HG03342 (cell line): ENCODE measurements around the gene SIK2.

ENCODE experiments used
- ATAC-seq: cut with Tn5 transposase; IDR thresholded peaks from one replicate; pipeline ENCODE4 v1.9.1; 2021; ENCODE audit warnings: mild to moderate bottlenecking, moderate library complexity; ENCODE audit not compliant: unreplicated experiment

SIK2 gene

DNA sequence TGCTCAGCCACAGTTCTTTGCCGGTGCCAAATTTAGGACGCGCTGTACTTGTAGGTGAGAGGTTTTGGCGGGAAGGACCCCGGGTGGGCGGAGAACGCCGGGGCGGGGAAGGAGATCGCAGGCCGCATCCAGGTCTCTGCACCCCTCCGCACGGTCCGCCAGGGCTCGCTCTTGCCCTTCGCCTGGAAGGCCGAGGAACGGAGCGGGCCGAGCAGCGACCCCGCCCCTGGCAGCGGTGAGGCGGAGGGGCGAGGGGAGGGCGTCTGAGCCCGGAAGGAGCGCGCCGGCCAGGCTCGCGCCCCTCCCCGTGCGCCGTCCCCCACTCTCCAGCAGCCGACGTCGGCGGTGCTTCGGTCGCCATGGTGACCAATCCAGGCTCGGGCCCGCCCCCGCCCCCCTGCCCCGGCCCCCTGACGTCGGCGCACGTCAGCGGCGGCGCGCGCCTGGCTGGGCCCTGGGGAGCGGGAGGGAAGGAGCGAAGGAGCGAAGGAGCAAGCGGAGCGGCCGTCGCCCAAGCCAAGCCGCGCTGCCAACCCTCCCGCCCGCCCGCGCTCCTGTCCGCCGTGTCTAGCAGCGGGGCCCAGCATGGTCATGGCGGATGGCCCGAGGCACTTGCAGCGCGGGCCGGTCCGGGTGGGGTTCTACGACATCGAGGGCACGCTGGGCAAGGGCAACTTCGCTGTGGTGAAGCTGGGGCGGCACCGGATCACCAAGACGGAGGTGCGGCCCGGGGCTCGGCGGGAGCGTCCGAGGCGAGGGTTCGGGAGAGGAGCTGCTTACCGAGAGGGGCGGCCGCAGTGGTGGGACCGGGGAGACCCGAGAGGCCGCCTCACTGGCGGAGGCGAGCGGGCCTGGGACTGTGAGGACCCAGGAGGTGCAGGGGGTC, at the start of gene SIK2:
Gene SIK2, plus strand, starts transcription at position 471 of the 886 bp plus-strand sequence. Its CDS starts 115 bp downstream, at position 586.
- peak; percentile 84 for ATAC-seq

DNA sequence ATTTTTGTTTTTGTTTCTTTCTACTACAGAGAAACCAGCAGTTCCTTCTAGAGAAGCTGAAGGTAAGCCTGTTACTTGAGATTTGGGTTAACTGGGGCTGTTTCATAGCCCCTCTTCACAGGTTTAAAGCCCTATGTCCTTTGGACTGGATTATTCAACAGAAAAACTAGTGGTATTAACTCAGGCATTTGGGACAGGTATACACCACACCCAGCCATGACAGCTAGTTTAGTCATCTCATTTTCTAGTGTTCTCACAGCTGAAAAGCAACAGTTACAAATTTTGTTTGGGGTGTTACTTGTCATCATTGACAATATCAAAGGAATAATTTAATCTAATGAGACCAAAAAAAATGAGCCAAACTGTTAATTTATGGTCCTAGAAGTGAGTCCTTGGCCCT, 47.7 kb upstream of the SIK2 start:
- no peak for ATAC-seq

DNA sequence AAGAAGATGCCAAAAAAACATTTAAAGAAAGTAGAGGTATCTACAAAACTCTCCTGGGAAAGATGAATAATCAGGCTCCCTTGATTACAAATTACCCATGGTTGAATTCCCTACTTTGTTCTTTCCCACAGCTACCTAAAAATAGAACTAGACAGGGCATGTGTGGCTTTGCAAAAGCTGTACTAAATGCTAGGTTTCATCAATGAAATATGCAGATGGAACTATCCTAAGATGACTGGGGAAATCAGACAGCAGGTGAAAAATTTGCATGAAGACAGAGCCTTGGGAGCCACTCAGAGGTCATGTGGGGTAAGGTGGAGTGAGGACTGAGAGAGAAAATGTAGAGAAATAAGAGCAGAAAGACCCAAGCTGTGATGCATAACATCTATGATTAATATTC, 47.0 kb upstream of the SIK2 start:
- ATAC-seq = no peak

DNA sequence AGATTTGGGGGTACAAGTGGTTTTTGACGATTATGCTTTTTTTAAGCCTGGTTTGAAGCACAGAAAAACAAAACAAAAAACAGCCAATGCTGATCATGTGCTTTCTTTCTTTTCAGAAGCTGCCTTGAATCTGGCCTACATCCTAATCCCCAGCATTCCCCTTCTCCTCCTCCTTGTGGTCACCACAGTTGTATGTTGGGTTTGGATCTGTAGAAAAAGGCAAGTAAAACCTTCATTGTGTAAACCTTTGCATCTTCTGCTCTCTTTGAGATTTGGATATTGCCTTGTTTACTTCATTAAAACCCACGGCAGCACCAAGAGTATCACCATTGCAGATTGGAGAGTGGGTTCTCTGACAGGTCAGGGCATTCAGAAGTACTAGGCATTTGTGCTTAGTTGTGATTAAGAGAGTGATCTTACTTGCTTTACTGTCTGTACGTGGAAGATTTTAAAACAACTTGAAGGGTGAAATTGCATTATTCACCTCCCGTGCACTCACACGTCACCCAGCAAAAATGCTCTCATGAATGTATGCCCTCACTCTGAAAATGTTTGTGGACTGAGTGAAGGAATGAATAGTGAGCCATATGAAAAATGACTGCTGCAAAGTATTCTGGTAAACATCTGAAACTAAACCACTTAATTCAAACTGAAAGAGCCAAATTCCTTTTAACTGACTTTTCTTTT, 44.7 kb upstream of the SIK2 start:
- no peak for ATAC-seq

DNA sequence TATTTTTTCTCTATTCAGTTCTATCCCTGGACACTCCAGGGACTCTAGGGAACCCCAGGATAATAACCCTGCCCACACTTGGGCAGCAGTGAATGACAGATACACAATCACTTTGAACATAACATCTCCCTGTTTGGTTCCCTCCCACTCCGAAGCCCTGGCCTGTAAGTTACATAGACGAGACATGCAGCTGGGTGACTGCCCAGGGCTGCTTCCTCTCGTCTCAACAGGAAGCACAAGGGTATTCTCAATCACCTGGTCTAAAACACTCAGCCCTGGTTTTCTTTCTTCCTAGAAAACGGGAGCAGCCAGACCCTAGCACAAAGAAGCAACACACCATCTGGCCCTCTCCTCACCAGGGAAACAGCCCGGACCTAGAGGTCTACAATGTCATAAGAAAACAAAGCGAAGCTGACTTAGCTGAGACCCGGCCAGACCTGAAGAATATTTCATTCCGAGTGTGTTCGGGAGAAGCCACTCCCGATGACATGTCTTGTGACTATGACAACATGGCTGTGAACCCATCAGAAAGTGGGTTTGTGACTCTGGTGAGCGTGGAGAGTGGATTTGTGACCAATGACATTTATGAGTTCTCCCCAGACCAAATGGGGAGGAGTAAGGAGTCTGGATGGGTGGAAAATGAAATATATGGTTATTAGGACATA, 42.3 kb upstream of the SIK2 start:
- ATAC-seq = no peak

DNA sequence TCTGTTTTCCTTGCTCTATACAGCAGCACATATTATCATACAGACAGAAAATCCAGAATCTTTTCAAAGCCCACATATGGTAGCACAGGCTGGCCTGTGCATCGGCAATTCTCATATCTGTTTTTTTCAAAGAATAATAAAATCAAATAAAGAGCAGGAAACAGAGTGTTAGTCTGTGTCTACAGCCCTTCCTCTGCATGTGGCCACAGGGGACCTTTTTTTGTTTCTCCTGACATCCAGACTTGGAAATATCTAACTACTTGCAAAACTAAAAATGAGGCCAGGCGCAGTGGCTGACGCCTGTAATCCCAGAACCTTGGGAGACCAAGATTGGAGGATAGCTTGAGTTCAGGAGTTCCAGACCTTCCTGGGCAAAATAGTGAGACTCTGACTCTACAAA, 41.4 kb upstream of the SIK2 start:
- ATAC-seq = no peak

DNA sequence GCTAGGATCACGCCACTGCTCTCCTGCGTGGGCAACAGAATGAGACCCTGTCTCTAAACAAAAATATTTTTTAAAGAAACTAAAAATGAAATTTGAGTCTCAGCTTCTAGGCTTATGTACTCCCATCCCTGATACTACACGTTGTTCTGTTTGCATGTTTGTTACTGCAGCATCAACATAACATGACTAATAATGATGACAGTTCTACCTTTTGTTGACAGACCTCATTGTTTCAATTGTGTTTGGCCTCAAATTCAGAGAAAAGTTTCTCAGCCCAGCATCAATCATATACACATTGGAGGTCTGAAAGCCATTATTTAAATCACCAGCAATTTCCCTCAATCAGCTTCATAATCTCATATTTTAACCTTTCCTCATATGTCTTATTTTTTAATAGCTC, 40.9 kb upstream of the SIK2 start:
- no peak for ATAC-seq

DNA sequence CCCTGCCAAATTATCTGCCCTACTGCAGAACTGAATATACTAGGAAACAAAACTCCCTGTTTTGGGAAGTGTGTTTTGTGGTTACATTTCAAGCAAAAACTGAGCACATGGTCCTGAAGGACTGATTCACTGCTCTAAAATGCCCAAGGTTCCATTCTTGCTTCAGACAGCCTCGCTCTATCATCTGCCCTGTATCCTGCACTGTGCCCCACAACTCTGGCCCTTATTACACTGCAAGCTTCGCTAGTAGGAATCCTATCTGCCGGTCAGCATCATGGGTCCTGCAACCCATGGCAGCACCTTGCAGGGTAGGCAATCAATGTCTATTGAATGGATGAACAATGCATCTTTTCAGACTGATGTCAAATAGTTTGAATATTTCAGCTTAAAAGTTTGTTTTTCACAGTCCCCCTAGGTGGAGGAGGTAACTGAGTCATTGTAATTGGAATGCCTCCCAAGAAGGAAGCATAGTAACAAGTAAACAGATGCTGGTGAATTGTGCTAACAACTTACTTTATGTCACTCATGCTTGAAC, 40.4 kb upstream of the SIK2 start:
- no peak for ATAC-seq

DNA sequence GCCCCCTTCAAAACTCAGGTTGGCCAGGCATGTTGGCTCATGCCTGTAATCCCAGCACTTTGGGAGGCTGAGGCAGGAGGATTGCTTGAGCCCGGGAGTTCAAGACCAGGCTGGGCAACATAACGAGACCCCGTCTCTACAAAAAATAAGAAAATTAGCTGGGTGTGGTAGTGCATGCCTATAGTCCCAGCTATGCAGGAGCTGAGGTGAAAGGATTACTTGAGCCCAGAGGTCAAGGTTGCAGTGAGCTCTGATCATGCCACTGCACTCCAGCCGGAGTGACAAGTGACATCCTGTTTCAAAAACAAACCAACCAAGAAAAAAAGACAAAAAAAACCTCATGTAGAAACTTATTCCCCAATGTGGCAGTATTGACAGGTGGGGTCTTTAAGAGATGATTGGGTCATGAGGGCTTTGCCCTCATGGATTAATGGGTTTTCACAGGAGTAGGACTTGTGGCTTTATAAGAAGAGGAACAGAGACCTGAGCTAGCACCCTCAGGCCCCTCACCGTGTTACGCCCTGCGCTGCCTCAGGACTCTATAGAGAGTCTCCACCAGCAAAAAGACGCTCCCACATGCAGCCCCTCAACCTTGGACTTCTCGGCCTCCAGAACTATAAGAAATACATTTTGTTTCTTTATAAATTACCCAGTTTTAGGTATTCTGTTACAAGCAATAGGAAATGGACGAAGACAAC, 39.4 kb upstream of the SIK2 start:
- no peak for ATAC-seq

DNA sequence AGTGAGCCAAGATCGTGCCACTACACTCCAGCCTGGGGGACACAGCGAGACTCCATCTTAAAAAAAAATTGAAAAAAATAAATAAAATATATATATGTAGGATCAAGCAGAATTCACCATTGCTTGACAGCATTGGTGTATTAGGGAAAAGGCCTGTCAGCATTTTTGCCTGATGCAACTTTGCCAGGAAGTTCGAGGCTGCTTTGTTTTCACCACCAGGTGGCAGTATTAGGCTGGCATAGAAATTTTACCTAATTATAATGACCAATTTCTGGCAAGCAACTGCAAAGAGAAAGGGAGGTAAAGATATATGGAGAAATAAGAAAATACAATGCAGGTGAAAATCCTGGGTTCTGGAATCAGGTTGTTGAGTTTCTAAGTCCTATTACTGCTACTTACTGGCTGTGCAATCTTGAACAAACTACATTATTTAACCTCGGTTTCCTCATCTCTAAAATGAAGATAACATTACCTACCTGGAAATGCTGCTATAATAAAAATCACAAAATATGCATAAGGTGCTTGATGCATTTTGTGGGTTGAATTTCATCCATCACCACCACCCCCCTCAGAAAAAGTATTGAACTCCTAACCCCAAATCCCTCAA, 37.0 kb upstream of the SIK2 start:
- ATAC-seq = no peak

DNA sequence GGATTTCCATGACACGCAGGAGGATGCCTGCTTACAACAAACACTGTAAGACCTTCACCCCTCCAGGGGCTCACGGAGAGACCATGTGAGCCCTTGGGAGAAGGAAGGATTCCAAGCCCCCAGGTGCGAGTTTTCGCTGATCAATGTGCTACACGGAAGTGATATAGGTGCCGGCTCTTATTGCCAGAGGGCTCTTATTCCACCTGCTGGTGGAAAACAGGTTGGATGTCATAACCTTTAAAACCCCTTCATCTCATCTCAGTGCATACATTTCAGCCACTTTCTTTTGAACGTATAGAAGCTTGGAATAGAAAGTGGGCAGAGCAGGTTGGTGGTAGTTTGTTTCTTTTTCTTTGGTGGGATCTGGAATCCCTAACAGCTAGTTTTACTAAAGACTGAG, 35.9 kb upstream of the SIK2 start:
- no peak for ATAC-seq

DNA sequence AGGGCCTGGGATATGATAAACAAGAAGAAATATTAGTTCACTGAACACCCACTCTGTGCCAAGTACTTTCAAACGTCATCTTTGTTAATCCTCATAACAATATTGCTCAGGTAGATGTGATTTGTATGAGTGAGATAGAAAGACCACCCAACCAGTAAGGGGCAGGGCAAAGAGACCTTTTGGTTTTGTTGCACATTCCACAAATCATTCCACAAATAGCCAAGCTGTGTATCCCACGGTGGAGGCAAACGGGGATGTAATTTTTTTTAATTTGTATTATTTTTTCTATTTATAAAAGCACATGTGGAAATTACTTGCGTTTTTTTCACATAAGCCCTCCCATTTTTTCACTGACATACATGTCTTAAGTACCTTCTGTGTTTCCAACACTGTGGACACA, 32.8 kb upstream of the SIK2 start:
- ATAC-seq = no peak

DNA sequence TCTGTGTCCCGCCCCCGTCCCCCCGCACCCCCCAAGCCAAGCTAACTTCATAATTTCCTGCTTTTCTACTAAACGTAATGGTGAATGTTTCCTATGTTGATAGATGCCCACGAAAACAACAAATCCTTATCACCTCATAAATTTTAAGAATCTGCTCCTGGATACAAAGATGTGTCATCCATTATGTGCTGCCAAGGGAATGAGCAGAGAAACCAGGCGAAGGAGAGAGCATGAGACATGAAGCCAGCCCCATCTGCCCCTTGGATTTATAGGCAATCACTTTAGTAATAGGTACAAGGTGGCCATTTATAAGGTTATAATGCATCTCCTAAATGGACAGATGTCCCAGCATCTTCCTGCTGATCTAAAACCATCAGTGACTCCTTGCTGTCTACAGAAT, 31.5 kb upstream of the SIK2 start:
- no peak for ATAC-seq

DNA sequence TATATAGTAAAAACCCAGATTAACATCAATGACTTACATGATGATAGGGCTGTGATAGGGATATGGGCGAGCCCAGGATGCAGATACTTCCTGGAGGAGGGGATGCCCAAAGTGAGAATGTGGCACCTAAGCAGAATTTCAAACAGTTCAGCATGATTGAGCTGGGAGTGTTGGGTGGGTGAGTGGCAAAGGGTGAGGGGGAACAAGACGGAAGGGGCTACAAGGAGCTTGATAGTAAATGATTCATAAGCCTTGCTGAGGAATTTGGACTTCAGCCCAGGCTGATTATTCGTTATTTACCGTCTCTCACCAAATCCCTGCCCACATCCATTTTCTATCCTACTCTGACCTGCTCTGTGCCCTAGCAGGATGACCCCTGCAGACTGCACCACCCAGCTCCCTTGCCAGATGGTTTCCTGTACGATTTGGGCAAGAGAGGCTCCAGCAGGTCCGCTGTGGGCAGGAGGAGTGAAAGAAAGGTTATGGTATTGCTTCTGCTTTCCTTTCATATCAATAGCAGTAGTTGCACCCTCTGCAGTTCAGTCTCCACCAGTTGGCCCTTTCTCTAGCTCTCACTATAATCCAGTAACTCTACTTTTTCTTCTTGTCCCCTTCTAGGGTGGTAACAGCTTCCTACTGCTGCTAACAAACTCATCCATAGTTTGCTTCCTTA, 30.3 kb upstream of the SIK2 start:
- no peak for ATAC-seq

DNA sequence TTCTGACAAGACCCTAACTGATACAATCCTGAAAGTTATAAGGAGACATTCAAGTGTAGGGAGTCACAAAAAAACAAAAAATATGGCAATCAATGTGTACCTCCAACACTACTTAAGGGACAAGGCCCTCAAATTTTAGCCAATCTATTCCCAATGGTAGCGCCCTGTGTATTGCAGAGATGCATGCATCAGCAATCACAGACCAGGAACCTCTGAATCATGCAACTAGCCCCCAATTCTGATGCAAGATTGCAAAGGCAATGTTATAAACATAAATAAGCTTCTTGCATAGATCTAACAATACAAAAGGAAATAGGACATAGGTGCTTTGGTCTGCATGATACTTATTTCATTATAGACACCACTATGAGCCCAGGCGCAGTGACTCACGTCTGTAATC, 29.7 kb upstream of the SIK2 start:
- ATAC-seq = no peak

DNA sequence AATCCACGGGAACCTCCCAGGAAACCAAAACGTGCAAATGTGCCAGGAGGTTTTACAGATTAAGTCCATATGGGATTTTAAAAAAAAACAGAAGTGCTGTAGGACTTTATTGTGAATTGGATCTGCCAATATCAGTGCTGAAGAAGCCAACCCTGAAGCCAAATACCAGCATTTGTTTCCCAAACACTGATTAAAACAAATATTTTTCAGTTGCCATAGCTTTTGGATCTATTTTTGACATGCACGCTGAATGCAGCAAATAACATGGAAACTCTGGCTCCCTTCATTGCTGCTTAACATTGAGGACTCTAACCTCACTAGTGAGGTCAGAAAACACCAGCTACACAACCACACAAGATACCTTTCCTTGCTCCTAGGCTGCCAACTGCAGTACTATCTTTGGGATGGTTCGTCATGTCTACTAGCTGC, 28.4 kb upstream of the SIK2 start:
- no peak for ATAC-seq

DNA sequence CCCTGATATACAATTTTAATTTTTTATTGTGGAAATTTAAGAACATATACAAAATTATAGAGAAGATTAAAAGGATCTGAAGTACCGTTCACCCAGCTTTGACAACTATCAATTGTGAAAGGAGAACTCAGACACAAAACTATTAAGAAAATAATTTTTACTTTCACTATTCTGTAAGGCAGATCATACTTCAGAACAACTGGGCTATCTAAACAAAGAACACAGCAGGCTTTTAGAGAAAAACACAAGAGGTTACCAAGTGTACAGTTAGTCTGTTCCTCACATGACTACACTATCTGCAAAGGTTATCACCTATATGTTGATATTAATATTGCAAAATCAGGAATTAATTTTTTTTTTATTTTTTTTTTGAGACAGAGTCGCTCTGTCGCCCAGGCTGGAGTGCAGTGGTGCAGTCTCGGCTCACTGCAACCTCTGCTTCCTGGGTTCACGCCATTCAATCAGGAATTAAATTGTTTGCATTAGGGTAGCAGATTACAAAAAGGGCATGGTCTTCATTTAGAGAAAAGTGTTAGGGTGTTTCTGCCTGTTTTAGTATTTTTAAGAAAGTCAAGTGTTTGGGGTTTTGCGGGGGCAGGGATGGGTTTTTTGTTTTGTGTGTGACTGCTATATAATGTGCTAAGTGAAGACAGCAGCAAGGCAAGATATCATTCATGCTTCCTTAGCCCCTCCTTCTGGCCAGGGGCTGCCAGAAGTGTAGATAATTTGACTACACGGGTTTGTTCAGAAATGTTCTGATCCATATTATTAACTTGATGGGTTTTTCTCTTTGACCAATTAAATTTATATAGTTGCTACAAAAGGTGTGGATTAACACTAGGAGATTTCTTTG, 27.6 kb upstream of the SIK2 start:
- ATAC-seq = no peak

DNA sequence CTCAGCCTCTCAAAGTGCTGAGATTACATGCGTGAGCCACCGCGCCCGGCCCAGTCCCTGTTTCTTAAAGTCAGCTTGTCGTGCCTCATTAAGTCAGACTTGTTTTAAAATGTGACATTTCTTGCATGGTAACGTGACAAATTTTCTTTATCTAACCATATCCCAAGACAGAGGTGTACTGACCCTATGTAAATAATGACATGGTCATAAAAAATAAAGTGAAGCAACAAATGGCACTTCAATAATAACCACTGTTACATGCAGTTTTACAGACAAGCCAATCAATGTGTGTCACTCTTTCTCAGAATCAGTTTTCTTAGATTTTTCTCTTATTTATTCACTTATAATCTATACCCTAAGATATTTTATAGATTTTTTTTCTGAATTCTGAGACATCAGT, 26.5 kb upstream of the SIK2 start:
- no peak for ATAC-seq

DNA sequence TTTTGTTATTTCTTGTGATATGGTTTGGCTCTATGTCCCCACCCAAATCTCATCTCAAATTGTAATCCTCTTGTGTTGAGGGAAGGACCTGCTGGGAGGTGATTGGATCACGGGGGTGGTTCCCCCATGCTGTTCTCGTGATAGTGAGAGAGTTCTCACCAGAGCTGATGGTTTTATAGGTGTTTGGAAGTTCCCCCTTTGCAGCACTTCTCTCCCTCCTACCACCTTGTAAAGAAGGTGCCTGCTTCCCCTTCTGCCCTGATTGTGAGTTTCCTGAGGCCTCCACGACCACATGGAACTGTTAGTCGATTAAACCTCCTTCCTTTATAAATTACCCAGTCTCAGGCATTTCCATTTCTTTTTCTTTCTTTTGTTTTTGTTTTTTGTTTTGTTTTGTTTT, 24.4 kb upstream of the SIK2 start:
- ATAC-seq = no peak
